ENCODE data around the gene C2orf66.

Gene C2orf66

GRCh38 chr2:196809260-196809659 lies at the start of gene C2orf66:
Gene C2orf66 (minus strand): TSS chr2:196809355. CDS start chr2:196809336, 19 bp downstream.
- DNase-seq (ENCODE audit: low read depth): no peak

GRCh38 chr2:196854629-196855028 lies 45.5 kb upstream of the C2orf66 start:
- no peak for DNase-seq (ENCODE audit: low read depth)

GRCh38 chr2:196853301-196854087 lies 44.3 kb upstream of the C2orf66 start:
- DNase-seq (ENCODE audit: low read depth): no peak

GRCh38 chr2:196851088-196851487 lies 41.9 kb upstream of the C2orf66 start:
- no peak for DNase-seq (ENCODE audit: low read depth)

- no peak for DNase-seq (ENCODE audit: low read depth)
Observed at GRCh38 chr2:196849895-196850294, 40.7 kb upstream of the C2orf66 start.

GRCh38 chr2:196846295-196846694 lies 37.1 kb upstream of the C2orf66 start:
- no peak for DNase-seq (ENCODE audit: low read depth)

- DNase-seq (ENCODE audit: low read depth): no peak
Observed at GRCh38 chr2:196845371-196845770, 36.2 kb upstream of the C2orf66 start.

- no peak for DNase-seq (ENCODE audit: low read depth)
Observed at GRCh38 chr2:196840171-196840570, 31.0 kb upstream of the C2orf66 start.

- no peak for DNase-seq (ENCODE audit: low read depth)
Observed at GRCh38 chr2:196839574-196839973, 30.4 kb upstream of the C2orf66 start.

- no peak for DNase-seq (ENCODE audit: low read depth)
Observed at GRCh38 chr2:196836440-196836839, 27.3 kb upstream of the C2orf66 start.

- DNase-seq (ENCODE audit: low read depth): no peak
Observed at GRCh38 chr2:196830701-196831100, 21.5 kb upstream of the C2orf66 start.

GRCh38 chr2:196827356-196827755 lies 18.2 kb upstream of the C2orf66 start:
- DNase-seq (ENCODE audit: low read depth): no peak

- DNase-seq (ENCODE audit: low read depth): no peak
Observed at GRCh38 chr2:196823750-196824522, 14.8 kb upstream of the C2orf66 start.

GRCh38 chr2:196821195-196821594 lies 12.0 kb upstream of the C2orf66 start:
- no peak for DNase-seq (ENCODE audit: low read depth)

GRCh38 chr2:196808083-196808665 lies 981 bp downstream of the C2orf66 start:
- no peak for DNase-seq (ENCODE audit: low read depth)

GRCh38 chr2:196804381-196804780 lies 4.8 kb downstream of the C2orf66 start:
- no peak for DNase-seq (ENCODE audit: low read depth)

GRCh38 chr2:196802401-196802800 lies 6.8 kb downstream of the C2orf66 start:
- no peak for DNase-seq (ENCODE audit: low read depth)

GRCh38 chr2:196801674-196802261 lies 7.4 kb downstream of the C2orf66 start:
- no peak for DNase-seq (ENCODE audit: low read depth)

- no peak for DNase-seq (ENCODE audit: low read depth)
Observed at GRCh38 chr2:196798980-196799379, 10.2 kb downstream of the C2orf66 start.

- no peak for DNase-seq (ENCODE audit: low read depth)
Observed at GRCh38 chr2:196792865-196793264, 16.3 kb downstream of the C2orf66 start.

- DNase-seq (ENCODE audit: low read depth): peak; percentile 11
Observed at GRCh38 chr2:196783431-196784094, 25.6 kb downstream of the C2orf66 start.

- DNase-seq (ENCODE audit: low read depth): no peak
Observed at GRCh38 chr2:196767101-196767500, 42.1 kb downstream of the C2orf66 start.

Data from activated T-cell treated with anti-CD3 and anti-CD28 coated beads for 24 hours (primary cell).